ENCODE data around the gene BICRA. TPM values are rescaled to one million over a fixed set of nuclear protein-coding genes. Genes with fewer than 3 reads are reported as not detected.

Gene BICRA
- total and polyA plus RNA-seq, 2 of the 8 experiments (the other 6 are each of a cell fraction or from before 2014, with no cell fraction given) = 1.5 to 29.2 TPM

DNA sequence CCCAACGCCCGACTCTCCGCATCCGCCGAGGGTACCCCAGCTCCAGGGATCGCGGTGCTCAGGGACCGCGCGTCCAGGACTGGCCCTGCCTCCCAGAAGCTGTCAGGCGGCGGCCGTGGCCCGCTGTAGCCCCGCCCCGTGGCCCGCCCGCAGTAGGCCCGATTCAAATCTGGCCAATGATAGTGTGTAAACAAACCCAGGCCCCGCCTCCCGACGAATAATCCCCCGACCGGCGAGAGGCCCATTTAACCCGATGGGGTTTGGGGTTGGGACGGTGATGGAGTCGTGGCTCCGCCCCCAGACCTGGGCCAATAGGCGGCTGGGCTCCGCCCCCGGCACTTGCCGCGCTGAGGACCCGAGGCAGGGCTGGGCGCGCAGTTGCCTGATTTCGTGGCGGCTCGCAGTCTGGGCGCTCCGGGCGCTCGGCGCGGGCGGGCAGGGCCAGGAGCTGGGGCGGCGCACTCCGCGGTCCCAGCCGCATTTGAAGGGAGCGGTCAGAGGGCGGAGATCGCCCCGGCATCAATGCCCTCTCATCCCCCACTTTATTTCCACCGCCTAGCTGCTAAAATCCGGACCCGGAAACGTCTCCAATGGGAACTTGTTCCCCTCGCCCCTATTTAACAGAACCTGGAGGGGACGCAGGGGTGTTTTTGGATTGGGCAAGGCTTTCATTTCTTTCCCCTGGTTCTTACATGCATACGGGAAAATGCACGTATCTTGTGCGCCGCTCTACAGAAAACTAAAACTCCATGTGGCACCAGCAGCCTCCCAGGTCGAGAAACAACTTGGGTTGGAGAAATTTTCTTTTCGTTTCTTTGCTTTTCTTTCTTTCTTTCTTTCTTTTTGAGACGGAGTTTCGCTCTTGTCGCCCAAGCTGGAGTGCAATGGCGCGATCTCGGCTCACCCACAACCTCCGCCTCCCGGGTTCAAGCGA is 8.4 kb upstream of the BICRA start (continued):
- no peak for TF ChIP-seq POU5F1 (IDR thresholded peaks at IDR 0.05; ENCODE audit: low read depth, low read length)
- TF ChIP-seq TCF12 (IDR thresholded peaks at IDR 0.05; ENCODE audit: low read depth, low read length) = no peak
- no peak for TF ChIP-seq SIRT6 (IDR thresholded peaks at IDR 0.05; ENCODE audit: low read length)
- TF ChIP-seq SP4 (IDR thresholded peaks at IDR 0.05; ENCODE audit: low read length) = peak; percentile 93
- no peak for TF ChIP-seq TEAD4 (IDR thresholded peaks at IDR 0.05; ENCODE audit: low read depth, low read length)
- TF ChIP-seq ZNF274 (IDR thresholded peaks at IDR 0.05; ENCODE audit: borderline replicate concordance, extremely low read depth, low read length) = no peak
- TF ChIP-seq SIX5 (IDR thresholded peaks at IDR 0.05; ENCODE audit: low read depth, low read length) = no peak
- no peak for TF ChIP-seq RBBP5 (IDR thresholded peaks at IDR 0.05; ENCODE audit: borderline replicate concordance, low read depth, low read length)
- no peak for TF ChIP-seq RXRA (IDR thresholded peaks at IDR 0.05; ENCODE audit: insufficient read depth, low read depth, low read length)
- no peak for TF ChIP-seq NRF1 (IDR thresholded peaks at IDR 0.05; ENCODE audit: low read depth, low read length)
- TF ChIP-seq GABPA (IDR thresholded peaks at IDR 0.05; ENCODE audit: borderline replicate concordance, insufficient read depth, low read length) = peak; percentile 37; the same call in 1 of the 2 replicates
- TF ChIP-seq BCL11A (IDR thresholded peaks at IDR 0.05; ENCODE audit: low read depth in 2 of 2, low read length in 2 of 2) = no peak
- TF ChIP-seq RAD21 (IDR thresholded peaks at IDR 0.05 in 1 of 2, conservative IDR thresholded peaks at IDR 0.05 in 1 of 2; ENCODE audit: low read depth in 2 of 2, low read length in 2 of 2) = peak in 1 of 2 experiments; percentile 18; a peak in 1 of 4 replicates
- TF ChIP-seq EP300 (IDR thresholded peaks at IDR 0.05; ENCODE audit: borderline replicate concordance in 1 of 2, low read depth in 2 of 2, low read length in 2 of 2) = no peak; a peak in 1 of 3 replicates
- no peak for TF ChIP-seq CBX8 (IDR thresholded peaks at IDR 0.05; ENCODE audit: borderline replicate concordance, low read depth, low read length)
- TF ChIP-seq, protein P1, sequence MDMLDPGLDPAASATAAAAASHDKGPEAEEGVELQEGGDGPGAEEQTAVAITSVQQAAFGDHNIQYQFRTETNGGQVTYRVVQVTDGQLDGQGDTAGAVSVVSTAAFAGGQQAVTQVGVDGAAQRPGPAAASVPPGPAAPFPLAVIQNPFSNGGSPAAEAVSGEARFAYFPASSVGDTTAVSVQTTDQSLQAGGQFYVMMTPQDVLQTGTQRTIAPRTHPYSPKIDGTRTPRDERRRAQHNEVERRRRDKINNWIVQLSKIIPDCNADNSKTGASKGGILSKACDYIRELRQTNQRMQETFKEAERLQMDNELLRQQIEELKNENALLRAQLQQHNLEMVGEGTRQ (IDR thresholded peaks at IDR 0.05; ENCODE audit: low read length) = no peak
- TF ChIP-seq, protein P2, sequence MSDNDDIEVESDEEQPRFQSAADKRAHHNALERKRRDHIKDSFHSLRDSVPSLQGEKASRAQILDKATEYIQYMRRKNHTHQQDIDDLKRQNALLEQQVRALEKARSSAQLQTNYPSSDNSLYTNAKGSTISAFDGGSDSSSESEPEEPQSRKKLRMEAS (IDR thresholded peaks at IDR 0.05) = no peak
- TF ChIP-seq PHF8 (conservative IDR thresholded peaks at IDR 0.05; ENCODE audit: low read depth, low read length) = peak; percentile 63
- no peak for TF ChIP-seq MAFK (IDR thresholded peaks at IDR 0.05; ENCODE audit: low read depth, low read length)
- TF ChIP-seq SIN3A (conservative IDR thresholded peaks at IDR 0.05 in 1 of 2, IDR thresholded peaks at IDR 0.05 in 1 of 2; ENCODE audit: low read depth in 1 of 2, low read length in 2 of 2) = no peak; a peak in 1 of 4 replicates
- peak; percentile 90 for TF ChIP-seq TAF7 (optimal IDR thresholded peaks at IDR 0.05; ENCODE audit: borderline replicate concordance, low read depth, low read length)
- peak; percentile 89; the same call in 1 of the 2 replicates for TF ChIP-seq TBP (IDR thresholded peaks at IDR 0.05; ENCODE audit: low read depth, low read length)

All from H1 (cell line).